Subcutaneous adipose tissue (tissue), 4 donors: ENCODE measurements around the gene NBEAL2. TPM values are rescaled to one million over a fixed set of nuclear protein-coding genes. Genes with fewer than 3 reads are reported as not detected.

ENCODE experiments used
- CTCF ChIP-seq: fragments of 450-650 bp; IDR thresholded peaks from one replicate; pipeline ENCODE4 v1.5.1; 2016; ENCODE audit warnings: low read depth, mild to moderate bottlenecking, control low read depth, antibody characterized with exemption, moderate library complexity
- total RNA-seq, 4 donors: library from RNA; depleted of rRNA; stranded (reverse); fragments of >200 nt; gene quantifications; one replicate each; pipeline ENCODE4 v1.1.0, GENCODE V29; 2016

NBEAL2 gene
- total RNA-seq, 4 donors from 2014 or later = 13.4 to 62.2 (median 23.6) TPM

GRCh38 chr3:47014036-47014435 is 34.6 kb downstream of the NBEAL2 start:
- no peak for TF ChIP-seq CTCF

- TF ChIP-seq CTCF = no peak
These were observed 35.7 kb downstream of the NBEAL2 start for GRCh38 chr3:47015151-47015550.

DNA sequence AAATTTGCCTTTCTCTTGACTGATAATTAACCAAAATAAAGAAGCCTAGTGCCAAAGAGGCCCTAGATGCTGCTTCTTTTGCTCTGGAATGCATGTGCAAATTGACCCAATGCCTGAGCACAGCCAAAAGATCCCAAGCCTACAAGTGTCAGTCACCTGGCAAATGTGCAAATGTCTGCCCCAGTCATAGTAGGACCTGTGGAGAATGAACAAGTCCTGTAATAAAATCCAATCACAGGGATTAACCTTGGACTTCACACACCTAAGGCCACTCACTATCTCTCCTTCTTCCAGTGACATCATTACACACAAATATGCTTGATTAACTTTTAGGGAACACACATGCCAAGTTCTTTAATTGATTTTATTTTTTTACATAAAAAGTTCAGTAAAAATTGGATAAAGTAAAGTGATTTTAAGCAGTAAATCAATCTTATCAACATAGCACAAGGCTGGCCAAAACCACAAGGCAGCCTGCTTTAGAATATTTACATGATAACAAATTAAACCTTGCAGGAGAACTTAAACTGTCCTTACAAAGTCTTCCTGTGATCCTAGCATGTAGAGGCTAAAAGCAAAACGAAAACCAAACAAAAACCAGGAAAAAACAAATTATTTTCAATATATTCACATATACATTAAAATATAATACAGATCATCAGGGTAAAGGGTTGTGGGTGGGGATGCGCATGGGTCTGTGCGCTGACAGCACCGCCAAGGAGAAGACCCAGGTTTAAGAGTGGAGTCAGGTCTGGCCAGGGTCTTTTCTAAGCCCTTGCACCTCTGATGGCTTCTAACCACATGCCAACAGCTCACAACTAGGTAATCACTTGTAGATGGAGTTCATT is 36.8 kb downstream of the NBEAL2 start:
- TF ChIP-seq CTCF = no peak

DNA sequence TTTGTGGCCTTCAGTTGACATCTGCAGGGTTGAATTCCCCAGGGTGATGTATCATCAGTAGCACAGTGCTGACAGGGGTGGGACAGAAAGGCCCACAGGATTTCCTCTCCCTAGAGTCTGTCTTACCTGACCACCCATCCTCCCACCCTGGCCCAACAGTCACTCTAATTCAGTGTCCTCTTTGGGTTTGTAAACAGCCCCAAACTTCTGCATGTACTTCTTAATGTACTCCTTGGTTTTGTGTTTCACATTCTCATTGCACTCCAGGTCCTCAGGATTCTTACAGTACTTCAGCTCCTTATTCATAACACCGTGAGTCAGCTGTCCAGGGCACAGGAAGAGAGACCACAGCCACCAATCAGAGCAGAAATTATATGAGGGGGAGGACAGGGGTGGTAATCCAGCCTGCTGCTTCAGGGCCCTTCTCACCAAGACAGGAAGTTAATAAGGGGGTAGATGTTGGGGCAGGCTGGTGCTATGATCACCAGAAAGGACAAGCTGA is 37.5 kb downstream of the NBEAL2 start:
- TF ChIP-seq CTCF = no peak

- no peak for TF ChIP-seq CTCF
These were observed 38.2 kb downstream of the NBEAL2 start for GRCh38 chr3:47017504-47018268.

GRCh38 chr3:47018269-47018611 is 38.8 kb downstream of the NBEAL2 start:
- TF ChIP-seq CTCF = no peak

DNA sequence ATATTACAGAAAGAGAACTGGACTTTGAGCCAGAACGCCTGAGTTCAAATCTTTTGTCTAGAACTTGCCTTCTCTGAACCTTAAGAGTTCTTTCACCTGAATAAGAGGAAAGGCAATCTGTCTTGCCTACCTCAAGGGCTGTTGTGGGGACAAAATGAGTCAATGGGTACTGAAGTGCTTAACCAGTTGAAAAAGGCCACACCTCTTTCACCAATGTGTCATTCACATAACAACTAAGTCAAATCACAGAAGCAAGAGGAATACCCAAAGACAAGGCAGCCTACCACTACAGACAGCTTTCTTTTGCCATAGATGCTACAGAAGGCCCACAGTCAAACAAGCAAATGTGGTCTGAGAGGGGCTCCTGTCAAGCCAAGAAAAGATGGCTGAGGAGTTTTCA is 39.7 kb downstream of the NBEAL2 start:
- TF ChIP-seq CTCF = no peak
